CD14-positive monocyte (primary cell): ENCODE results near the gene TALDO1. TPM values are rescaled to one million over a fixed set of nuclear protein-coding genes. Genes with fewer than 3 reads are reported as not detected.

Experiments
- DNase-seq, 3 donors: peaks; one replicate each; pipeline ENCODE4 v3.0.0-alpha.2; 2011 to 2022
- H2AFZ ChIP-seq: 2 replicates; pipeline ENCODE4 v1.6.0; 2012; ENCODE audit warnings: mild to moderate bottlenecking, low read depth, low read length, inconsistent platforms; ENCODE audit not compliant: insufficient read depth, poor library complexity, severe bottlenecking
- H3K27ac ChIP-seq, 2 donors: 1 replicate in 1 of 2; 2 replicates in 1 of 2; pipeline ENCODE4 v1.5.1; 2012 to 2013; ENCODE audit warnings: low read length in 2 of 2, control low read depth in 1 of 2, inconsistent platforms in 1 of 2, low read depth in 1 of 2, mild to moderate bottlenecking in 1 of 2
- H3K27me3 ChIP-seq, 2 donors: one replicate each; pipeline versions ENCODE4 v1.6.0 to v1.6.1; 2011 to 2013; ENCODE audit warnings: low read length in 2 of 2; ENCODE audit not compliant: control insufficient read depth in 2 of 2, insufficient read depth in 2 of 2
- H3K36me3 ChIP-seq, 2 donors: replicated peaks in 1 of 2; 1 replicate in 1 of 2; 2 replicates in 1 of 2; pipeline versions ENCODE4 v1.5.1 to v1.6.1; 2012 to 2013; ENCODE audit warnings: low read length in 2 of 2, control low read depth in 1 of 2, inconsistent platforms in 1 of 2, mild to moderate bottlenecking in 1 of 2; ENCODE audit not compliant: insufficient read depth in 2 of 2, control insufficient read depth in 1 of 2
- H3K4me1 ChIP-seq, 2 donors: 1 replicate in 1 of 2; 2 replicates in 1 of 2; pipeline versions ENCODE4 v1.5.1 to v1.6.1; 2012 to 2013; ENCODE audit warnings: low read length in 2 of 2, control low read depth in 1 of 2, inconsistent platforms in 1 of 2, mild to moderate bottlenecking in 1 of 2, moderate library complexity in 1 of 2; ENCODE audit not compliant: insufficient read depth in 2 of 2, control insufficient read depth in 1 of 2
- H3K4me2 ChIP-seq: replicated peaks from 2 replicates; pipeline ENCODE3; 2012; ENCODE audit warnings: low read length, moderate library complexity, mild to moderate bottlenecking; ENCODE audit not compliant: poor library complexity, severe bottlenecking; ENCODE audit errors: extremely low read depth
- H3K4me3 ChIP-seq, 3 experiments: fragments of 200-600 bp in 1 of 3; sonication (generic) in 1 of 3; replicated peaks in 1 of 3; 1 replicate in 2 of 3; 2 replicates in 1 of 3; pipeline ENCODE4 v1.5.1; 2011 to 2013; ENCODE audit warnings: low read length in 3 of 3, mild to moderate bottlenecking in 3 of 3, control low read depth in 2 of 3, low read depth in 2 of 3, inconsistent platforms in 1 of 3, moderate library complexity in 1 of 3
- H3K79me2 ChIP-seq: 2 replicates; pipeline ENCODE4 v1.6.0; 2012; ENCODE audit warnings: mild to moderate bottlenecking, control low read depth, inconsistent platforms, low read length, moderate library complexity; ENCODE audit not compliant: insufficient read depth
- H3K9ac ChIP-seq: 2 replicates; pipeline ENCODE4 v1.6.0; 2017; ENCODE audit warnings: low read length, mild to moderate bottlenecking; ENCODE audit not compliant: insufficient read depth, poor library complexity, severe bottlenecking
- H3K9me3 ChIP-seq, 2 donors: replicated peaks in 1 of 2; 1 replicate in 1 of 2; 2 replicates in 1 of 2; pipeline versions ENCODE4 v1.5.1 to v1.6.1; 2012 to 2013; ENCODE audit warnings: low read length in 2 of 2, control low read depth in 1 of 2; ENCODE audit not compliant: control insufficient read depth in 1 of 2, insufficient read depth in 1 of 2
- H4K20me1 ChIP-seq: 2 replicates; pipeline ENCODE4 v1.6.0; 2012; ENCODE audit warnings: mild to moderate bottlenecking, low read length, control low read depth, moderate library complexity; ENCODE audit not compliant: insufficient read depth
- H3K27ac Mint-ChIP-seq, 7 donors: one replicate each; pipeline ENCODE4 v1.8.0; 2020; ENCODE audit warnings: mild to moderate bottlenecking in 7 of 7, mixed read lengths in 7 of 7, moderate library complexity in 6 of 7, inconsistent platforms in 2 of 7
- H3K27me3 Mint-ChIP-seq, 3 donors: one replicate each; pipeline ENCODE4 v1.8.0; 2021 to 2022; ENCODE audit warnings: low read depth in 3 of 3, mild to moderate bottlenecking in 3 of 3, mixed read lengths in 3 of 3, moderate library complexity in 3 of 3, inconsistent platforms in 1 of 3
- H3K36me3 Mint-ChIP-seq, 2 donors: one replicate each; pipeline ENCODE4 v1.8.0; 2020; ENCODE audit warnings: mixed read lengths in 2 of 2, inconsistent platforms in 1 of 2, mild to moderate bottlenecking in 1 of 2
- H3K4me1 Mint-ChIP-seq: one replicate; pipeline ENCODE4 v1.8.0; 2020; ENCODE audit warnings: mild to moderate bottlenecking, mixed read lengths
- H3K4me3 Mint-ChIP-seq, 2 donors: one replicate each; pipeline ENCODE4 v1.8.0; 2020; ENCODE audit warnings: mild to moderate bottlenecking in 2 of 2, mixed read lengths in 2 of 2, moderate library complexity in 1 of 2
- H3K9me3 Mint-ChIP-seq, 7 donors: one replicate each; pipeline ENCODE4 v1.8.0; 2020 to 2022; ENCODE audit warnings: mixed read lengths in 7 of 7, mild to moderate bottlenecking in 6 of 7, moderate library complexity in 6 of 7, inconsistent platforms in 2 of 7
- WGBS: methylation state at CpG from one replicate; pipeline ENCODE4 v1.1.5; 2013; ENCODE audit warnings: missing lambda C conversion rate; ENCODE audit not compliant: insufficient coverage; 5-methylcytosine and 5-hydroxymethylcytosine counted together
- intact Hi-C, 2 donors: fragments of 100-400 bp; cut with micrococcal nuclease; formaldehyde crosslinking; loops; one replicate each; pipeline versions ENCODE4 v1.15.0 to v1.15.1; 2023
- polyA plus RNA-seq, 3 donors: library from polyadenylated mRNA; depleted of rRNA in 1 of 3; unstranded in 2 of 3; stranded (reverse) in 1 of 3; fragments of 300-500 nt in 2 of 3; fragments of >200 nt in 1 of 3; fragmentation: Illumina TruSeq in 2 of 3; gene quantifications; 1 replicate in 2 of 3; 2 replicates in 1 of 3; pipeline ENCODE4 v1.2.3, GENCODE V29; 2012 to 2021
- TF ChIP-seq, protein P1 (sequence below): fragments of 200-600 bp; IDR thresholded peaks from one replicate; pipeline ENCODE4 v1.8.0; 2022; ENCODE audit warnings: antibody characterized with exemption, mild to moderate bottlenecking

The TALDO1 gene
- polyA plus RNA-seq, 3 donors: 502 to 1,249 (median 1,224) TPM

DNA sequence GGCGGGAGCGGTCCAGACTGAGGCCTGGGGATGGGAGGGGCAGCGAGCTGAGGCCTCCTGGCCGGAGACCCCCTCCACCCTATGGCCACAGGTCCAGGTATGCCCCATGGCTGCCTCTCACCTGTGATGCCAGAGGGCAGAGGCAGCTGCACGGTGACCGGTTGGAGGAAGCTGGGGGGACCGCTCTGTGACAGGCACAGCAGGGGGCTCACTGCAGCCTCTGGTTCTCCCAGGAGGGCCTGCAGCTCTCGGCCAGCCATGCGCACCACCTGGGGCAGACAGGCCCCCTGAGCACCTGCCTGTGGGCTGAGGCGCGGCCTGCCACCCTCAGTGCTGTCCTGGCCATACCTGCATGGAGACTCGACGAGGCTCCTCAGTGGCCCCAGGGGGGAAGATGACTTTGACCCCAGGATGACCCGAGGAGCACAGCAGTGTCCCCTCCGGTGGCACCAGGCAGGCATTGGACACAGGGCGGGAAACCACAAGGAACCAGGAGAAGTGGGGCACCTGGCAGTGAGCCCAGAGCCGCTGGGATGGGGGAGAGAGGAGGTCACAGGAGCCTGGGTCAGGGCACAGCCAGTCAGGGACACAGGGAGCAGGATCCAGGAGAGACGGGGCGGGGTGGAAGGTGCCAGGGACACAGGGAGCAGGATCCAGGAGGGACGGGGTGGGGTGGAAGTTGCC is 54.0 kb downstream of the TALDO1 start:
- H4K20me1 ChIP-seq: peaks cover 11% of the 10 kb centered on the region
- peaks cover 15% of the 10 kb centered on the region for H3K79me2 ChIP-seq
- no peak overlapping the region for H3K4me3 Mint-ChIP-seq
- no peak overlapping the region for H3K9ac ChIP-seq
- 93% methylated on average over 17 of the region's 20 CpGs for WGBS
- no peak for DNase-seq
- no peaks in the 10 kb centered on the region for H3K27me3 ChIP-seq
- TF ChIP-seq, protein P1, sequence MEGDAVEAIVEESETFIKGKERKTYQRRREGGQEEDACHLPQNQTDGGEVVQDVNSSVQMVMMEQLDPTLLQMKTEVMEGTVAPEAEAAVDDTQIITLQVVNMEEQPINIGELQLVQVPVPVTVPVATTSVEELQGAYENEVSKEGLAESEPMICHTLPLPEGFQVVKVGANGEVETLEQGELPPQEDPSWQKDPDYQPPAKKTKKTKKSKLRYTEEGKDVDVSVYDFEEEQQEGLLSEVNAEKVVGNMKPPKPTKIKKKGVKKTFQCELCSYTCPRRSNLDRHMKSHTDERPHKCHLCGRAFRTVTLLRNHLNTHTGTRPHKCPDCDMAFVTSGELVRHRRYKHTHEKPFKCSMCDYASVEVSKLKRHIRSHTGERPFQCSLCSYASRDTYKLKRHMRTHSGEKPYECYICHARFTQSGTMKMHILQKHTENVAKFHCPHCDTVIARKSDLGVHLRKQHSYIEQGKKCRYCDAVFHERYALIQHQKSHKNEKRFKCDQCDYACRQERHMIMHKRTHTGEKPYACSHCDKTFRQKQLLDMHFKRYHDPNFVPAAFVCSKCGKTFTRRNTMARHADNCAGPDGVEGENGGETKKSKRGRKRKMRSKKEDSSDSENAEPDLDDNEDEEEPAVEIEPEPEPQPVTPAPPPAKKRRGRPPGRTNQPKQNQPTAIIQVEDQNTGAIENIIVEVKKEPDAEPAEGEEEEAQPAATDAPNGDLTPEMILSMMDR: no peak
- H3K27ac ChIP-seq: no peak overlapping the region
- no peak overlapping the region for H3K4me2 ChIP-seq
- peaks cover 3 to 22% of the 10 kb centered on the region in 2 donors for H3K36me3 Mint-ChIP-seq
- no peak overlapping the region for H2AFZ ChIP-seq
- no peak overlapping the region for H3K4me3 ChIP-seq
- H3K4me1 Mint-ChIP-seq: peaks cover 27% of the 10 kb centered on the region
- intact Hi-C loops: no loop called here
- peak overlapping the region in 1 of 7 donors; percentile 46 for H3K27ac Mint-ChIP-seq
- peaks cover 0 to 3% (median 0%) of the 10 kb centered on the region in 7 donors for H3K9me3 Mint-ChIP-seq
- H3K36me3 ChIP-seq: peaks cover 14 to 15% of the 10 kb centered on the region in 2 donors
- peaks cover 34 to 42% of the 10 kb centered on the region in 2 donors for H3K4me1 ChIP-seq
- H3K27me3 Mint-ChIP-seq: peaks cover 0 to 5% (median 2%) of the 10 kb centered on the region in 3 donors
- H3K9me3 ChIP-seq: no peaks in the 10 kb centered on the region

DNA sequence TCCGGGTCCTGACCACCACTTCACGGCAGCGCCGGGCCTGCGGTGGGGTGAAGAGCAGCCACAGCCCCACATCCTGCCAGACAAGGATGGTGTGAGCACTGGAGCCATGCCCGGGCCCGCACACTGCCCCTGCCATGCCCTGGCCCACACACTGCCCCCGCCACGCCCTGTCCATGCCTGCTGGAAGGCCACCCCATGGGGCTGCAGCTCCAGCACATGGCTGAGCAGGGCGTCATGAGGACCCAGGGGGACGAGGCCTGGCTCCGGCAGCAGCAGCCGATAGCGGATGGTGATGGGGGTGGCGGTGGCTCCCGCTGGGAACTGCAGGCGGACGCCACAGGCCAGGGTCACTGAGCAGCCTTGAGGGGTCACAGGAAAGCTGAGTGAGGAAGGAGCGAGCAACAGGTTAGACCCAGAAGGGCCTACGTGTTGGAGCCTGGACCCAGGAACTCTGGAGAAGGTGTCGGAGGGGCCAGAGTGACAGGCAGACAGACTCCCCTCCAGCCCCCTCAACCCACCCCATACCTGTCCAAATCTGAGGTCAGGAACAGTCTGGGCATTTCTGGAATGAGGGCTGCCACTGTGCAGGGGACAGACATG is 54.9 kb downstream of the TALDO1 start:
- intact Hi-C loops: no loop called here
- DNase-seq: no peak
- peaks cover 19% of the 10 kb centered on the region for H3K4me1 Mint-ChIP-seq
- no peak overlapping the region for H3K4me3 Mint-ChIP-seq
- 96% methylated on average over 19 of the region's 21 CpGs for WGBS
- peaks cover 0 to 3% (median 0%) of the 10 kb centered on the region in 7 donors for H3K9me3 Mint-ChIP-seq
- H3K27me3 ChIP-seq: no peaks in the 10 kb centered on the region
- no peak overlapping the region for H3K27ac ChIP-seq
- no peak overlapping the region for H3K9ac ChIP-seq
- H3K36me3 ChIP-seq: peaks cover 14 to 15% of the 10 kb centered on the region in 2 donors
- peaks cover 25 to 33% of the 10 kb centered on the region in 2 donors for H3K4me1 ChIP-seq
- H3K4me2 ChIP-seq: no peak overlapping the region
- peaks cover 9% of the 10 kb centered on the region for H3K79me2 ChIP-seq
- H2AFZ ChIP-seq: no peak overlapping the region
- peaks cover 3 to 22% of the 10 kb centered on the region in 2 donors for H3K36me3 Mint-ChIP-seq
- TF ChIP-seq, protein P1: no peak
- H3K27me3 Mint-ChIP-seq: peaks cover 0 to 5% (median 2%) of the 10 kb centered on the region in 3 donors
- H4K20me1 ChIP-seq: peaks cover 11% of the 10 kb centered on the region
- no peak overlapping the region for H3K4me3 ChIP-seq
- no peaks in the 10 kb centered on the region for H3K9me3 ChIP-seq
- H3K27ac Mint-ChIP-seq: no peak overlapping the region
